Activated CD8-positive, alpha-beta T cell treated with anti-CD3 and anti-CD28 coated beads for 36 hours (primary cell): ENCODE data around the gene PKNOX2. TPM values are rescaled to one million over a fixed set of nuclear protein-coding genes. Genes with fewer than 3 reads are reported as not detected.

Experiments
- ATAC-seq: fragments of 200-7000 bp; cut with Tn5 transposase; one replicate; pipeline ENCODE4 v1.10.0; 2021; ENCODE audit warnings: mild to moderate bottlenecking, moderate library complexity
- CTCF ChIA-PET: fragments of 350-600 bp; sonication (Branson Sonifier 250); formaldehyde crosslinking; loops from one replicate; lab custom pipeline; 2021; ENCODE audit warnings: antibody characterized with exemption; lab: Charles Lee
- POLR2A ChIA-PET: fragments of 350-600 bp; sonication (Branson Sonifier 250); formaldehyde crosslinking; loops from one replicate; lab custom pipeline; 2021; ENCODE audit warnings: antibody characterized with exemption; lab: Charles Lee
- DNase-seq: peaks from one replicate; pipeline ENCODE4 v3.0.0-alpha.2; 2020
- H3K27ac Mint-ChIP-seq: one replicate; pipeline ENCODE4 v1.8.0; 2021; ENCODE audit warnings: mild to moderate bottlenecking, mixed read lengths
- H3K27me3 Mint-ChIP-seq: one replicate; pipeline ENCODE4 v1.8.0; 2021; ENCODE audit warnings: mixed read lengths
- H3K36me3 Mint-ChIP-seq: one replicate; pipeline ENCODE4 v1.8.0; 2021; ENCODE audit warnings: low read depth, mixed read lengths
- H3K4me1 Mint-ChIP-seq: one replicate; pipeline ENCODE4 v1.8.0; 2021; ENCODE audit warnings: low read depth, mixed read lengths
- H3K4me3 Mint-ChIP-seq: one replicate; pipeline ENCODE4 v1.8.0; 2021; ENCODE audit warnings: mild to moderate bottlenecking, moderate library complexity, mixed read lengths
- H3K9me3 Mint-ChIP-seq: one replicate; pipeline ENCODE4 v1.8.0; 2021; ENCODE audit warnings: mixed read lengths
- CTCF ChIP-seq: fragments of 200-600 bp; IDR thresholded peaks from one replicate; pipeline ENCODE4 v1.8.0; 2022; ENCODE audit warnings: antibody characterized with exemption, mild to moderate bottlenecking
- intact Hi-C: fragments of 100-400 bp; cut with micrococcal nuclease; formaldehyde crosslinking; loops from one replicate; pipeline ENCODE4 v1.10.0; 2022
- total RNA-seq, 2 experiments: library from RNA; stranded (reverse); gene quantifications; one replicate each; pipeline ENCODE4 v1.2.3, GENCODE V29; 2021

Gene PKNOX2
- total RNA-seq, 2 experiments from 2014 or later, result not detected

- POLR2A ChIA-PET, result no interaction called here
- CTCF ChIA-PET, result interaction anchor here (2.8 kb wide), 1 partner anchor 46 kb away, joined by 10 read pairs; no protein-coding TSS in a partner anchor
These were observed 23.5 kb downstream of the PKNOX2 start for GRCh38 chr11:125188021-125188420.

GRCh38 chr11:125190566-125190965, 26.0 kb downstream of the PKNOX2 start:
- ATAC-seq (no peak), DNase-seq (no peak)
- TF ChIP-seq CTCF, result no peak
- no peak overlapping the region for H3K27ac Mint-ChIP-seq
- peaks cover 50% of the 10 kb centered on the region for H3K27me3 Mint-ChIP-seq
- peaks cover 2% of the 10 kb centered on the region for H3K9me3 Mint-ChIP-seq
- ChIA-PET CTCF (no interaction called here), POLR2A (no interaction called here)
- H3K4me1 Mint-ChIP-seq, result no peaks in the 10 kb centered on the region
- no peak overlapping the region for H3K4me3 Mint-ChIP-seq
- H3K36me3 Mint-ChIP-seq, result no peaks in the 10 kb centered on the region
- intact Hi-C loops, result no loop called here

More at GRCh38 chr11:125188021-125188420, 23.5 kb downstream of the PKNOX2 start:
- ATAC-seq, result no peak
- no peaks in the 10 kb centered on the region for H3K4me1 Mint-ChIP-seq
- H3K36me3 Mint-ChIP-seq, result no peaks in the 10 kb centered on the region
- intact Hi-C loops, result no loop called here
- H3K9me3 Mint-ChIP-seq, result peaks cover 2% of the 10 kb centered on the region
- no peak for TF ChIP-seq CTCF
- no peak for DNase-seq
- peaks cover 48% of the 10 kb centered on the region for H3K27me3 Mint-ChIP-seq
- H3K27ac Mint-ChIP-seq, result no peak overlapping the region
- no peak overlapping the region for H3K4me3 Mint-ChIP-seq

- intact Hi-C loops, result no loop called here
- TF ChIP-seq CTCF, result no peak
- ChIA-PET POLR2A (no interaction called here), CTCF (no interaction called here)
- H3K27me3 Mint-ChIP-seq, result peaks cover 43% of the 10 kb centered on the region
- ATAC-seq (no peak), DNase-seq (no peak)
- no peaks in the 10 kb centered on the region for H3K4me1 Mint-ChIP-seq
- H3K4me3 Mint-ChIP-seq, result no peak overlapping the region
- H3K9me3 Mint-ChIP-seq, result no peaks in the 10 kb centered on the region
- no peak overlapping the region for H3K27ac Mint-ChIP-seq
- H3K36me3 Mint-ChIP-seq, result no peaks in the 10 kb centered on the region
These were observed 27.6 kb downstream of the PKNOX2 start for GRCh38 chr11:125192183-125192582.

- CTCF ChIA-PET, result no interaction called here
- no peak for TF ChIP-seq CTCF
- peaks cover 40% of the 10 kb centered on the region for H3K27me3 Mint-ChIP-seq
These were observed 28.3 kb downstream of the PKNOX2 start for GRCh38 chr11:125192717-125193415.

GRCh38 chr11:125193416-125193726, 28.8 kb downstream of the PKNOX2 start:
- no peak for TF ChIP-seq CTCF
- Mint-ChIP-seq H3K4me3 (no peak overlapping the region), H3K27me3 (peaks cover 36% of the 10 kb centered on the region), H3K27ac (no peak overlapping the region), H3K36me3 (no peaks in the 10 kb centered on the region), H3K9me3 (no peaks in the 10 kb centered on the region), H3K4me1 (no peaks in the 10 kb centered on the region)
- intact Hi-C loops, result no loop called here
- ChIA-PET POLR2A (no interaction called here), CTCF (no interaction called here)
- DNase-seq, result no peak
- no peak for ATAC-seq

More at GRCh38 chr11:125192717-125193415, 28.3 kb downstream of the PKNOX2 start:
- Mint-ChIP-seq H3K9me3 (no peaks in the 10 kb centered on the region), H3K36me3 (no peaks in the 10 kb centered on the region), H3K4me1 (no peaks in the 10 kb centered on the region), H3K27ac (no peak overlapping the region), H3K4me3 (no peak overlapping the region)
- POLR2A ChIA-PET, result no interaction called here
- ATAC-seq, result no peak
- DNase-seq, result no peak
- intact Hi-C loops, result no loop called here
